ENCODE measurements around the gene PPP2R5B.

- TF ChIP-seq POLR2AphosphoS5 (IDR thresholded peaks at IDR 0.05; ENCODE audit: borderline replicate concordance, low read depth, low read length), result no peak
- no peak for TF ChIP-seq EZH2 (IDR thresholded peaks at IDR 0.05)
- no peak for TF ChIP-seq FOXP2 (optimal IDR thresholded peaks at IDR 0.05; ENCODE audit: control extremely low read depth, extremely low read length, insufficient read depth)
Measured at GRCh38 chr11:64894070-64894811, 30.2 kb upstream of the PPP2R5B start.
